Gastroesophageal sphincter (tissue), 2 donors: ENCODE measurements around the gene SLC2A2.

Experiments used
- EP300 ChIP-seq: sonication (generic); formaldehyde crosslinking; IDR thresholded peaks from one replicate; pipeline ENCODE4 v1.6.1; 2017; ENCODE audit warnings: antibody characterized with exemption, mild to moderate bottlenecking
- POLR2AphosphoS5 ChIP-seq: sonication (generic); formaldehyde crosslinking; IDR thresholded peaks from one replicate; pipeline ENCODE4 v1.6.1; 2017; ENCODE audit warnings: antibody characterized with exemption

GRCh38 chr3:171021377-171021776, 5.1 kb downstream of the SLC2A2 start:
- TF ChIP-seq POLR2AphosphoS5 (no peak), EP300 (no peak)
